CD4-positive, alpha-beta T cell treated with Interleukin-15 for 4 hours (primary cell): ENCODE measurements around the gene ARRB1.

Experiments
- DNase-seq: peaks from one replicate; pipeline ENCODE4 v3.0.0-alpha.2; 2020; ENCODE audit warnings: low spot score

Gene ARRB1

DNA sequence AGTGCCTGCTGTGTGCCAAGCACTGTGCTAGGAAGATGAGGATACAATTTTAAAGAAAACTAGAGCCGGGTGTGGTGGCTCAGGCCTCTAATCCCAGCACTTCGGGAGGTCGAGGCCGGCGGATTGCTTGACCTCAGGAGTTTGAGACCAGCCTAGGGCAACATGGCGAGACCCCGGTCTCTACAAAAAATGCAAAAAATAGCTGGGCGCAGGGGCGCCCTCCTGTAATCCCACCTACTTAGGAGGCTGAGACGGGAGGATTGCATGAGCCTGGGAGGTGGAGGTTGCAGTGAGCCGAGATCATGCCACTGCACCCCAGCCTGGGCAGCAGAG is 102.6 kb downstream of the ARRB1 start:
- DNase-seq, result no peak

- DNase-seq, result no peak
These were observed 104.7 kb downstream of the ARRB1 start for GRCh38 chr11:75246671-75247350.

DNA sequence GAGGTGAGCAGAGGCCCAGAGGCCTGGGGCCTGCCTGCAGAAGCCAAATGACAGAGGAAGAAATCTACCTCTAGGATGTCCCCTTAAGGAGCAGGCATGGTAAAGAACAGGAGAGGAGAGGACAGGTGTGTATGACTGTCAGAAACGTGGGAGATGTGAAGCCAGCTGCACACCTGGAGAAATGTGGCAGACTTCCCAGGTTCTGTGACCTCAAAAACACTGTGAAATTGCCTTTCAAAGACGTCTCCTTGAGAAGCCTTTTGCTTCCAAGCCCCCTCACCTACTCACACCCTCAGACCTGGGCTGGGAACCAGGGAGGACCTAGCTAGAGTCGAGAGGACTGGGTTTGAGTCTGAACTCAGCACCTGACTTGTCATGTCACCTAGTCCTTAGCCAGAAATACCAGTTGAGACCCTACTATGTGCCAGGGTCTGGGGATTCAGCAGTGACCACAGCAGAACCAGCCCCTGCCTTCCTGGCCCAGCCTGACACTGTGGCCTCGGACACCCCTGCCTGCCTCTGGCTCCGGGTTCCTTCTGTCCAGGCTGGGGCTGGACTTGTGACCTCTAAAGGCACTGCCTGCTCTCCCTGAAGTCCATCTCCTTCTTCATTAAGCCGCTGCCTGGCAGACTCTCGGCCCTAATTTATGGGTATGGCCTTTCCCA is 105.3 kb downstream of the ARRB1 start:
- no peak for DNase-seq

GRCh38 chr11:75245356-75246005 is 106.0 kb downstream of the ARRB1 start:
- no peak for DNase-seq

DNA sequence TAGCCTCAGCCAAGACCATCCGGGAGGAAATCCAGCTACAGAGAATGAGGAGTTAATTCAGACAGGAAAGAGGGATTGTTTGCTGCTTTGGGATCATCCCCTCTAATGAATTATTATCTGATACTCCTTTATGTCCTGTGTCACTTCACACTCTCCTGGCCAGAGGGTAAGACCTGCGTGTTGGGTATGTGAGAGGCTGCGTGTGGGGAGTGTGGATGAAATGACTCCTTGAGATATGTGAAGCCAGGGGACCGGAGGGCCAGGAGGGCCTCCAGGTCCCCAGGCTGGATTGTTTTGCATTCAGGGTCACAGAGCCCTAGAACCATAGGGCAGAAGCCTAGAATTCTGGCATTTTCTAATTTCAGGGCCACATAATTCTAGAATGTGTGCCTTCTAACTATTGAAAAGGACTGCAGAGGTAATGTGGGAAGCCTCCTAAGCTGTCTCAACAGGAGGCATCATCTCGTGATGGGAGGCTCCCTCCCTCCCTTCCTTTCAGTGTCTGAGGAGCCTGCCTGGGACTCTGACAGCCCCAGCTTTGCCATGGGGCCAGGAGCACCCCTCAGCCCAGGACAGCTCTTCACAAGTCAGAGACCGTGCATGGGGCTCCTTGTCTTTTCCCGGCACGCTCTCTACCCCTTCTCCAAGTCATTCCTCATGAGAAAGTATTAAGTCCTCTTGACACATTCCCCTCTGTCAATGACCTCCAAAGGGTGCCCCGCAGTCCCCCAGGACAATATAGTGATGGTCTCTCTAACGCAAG is 107.2 kb downstream of the ARRB1 start:
- DNase-seq, result no peak

DNA sequence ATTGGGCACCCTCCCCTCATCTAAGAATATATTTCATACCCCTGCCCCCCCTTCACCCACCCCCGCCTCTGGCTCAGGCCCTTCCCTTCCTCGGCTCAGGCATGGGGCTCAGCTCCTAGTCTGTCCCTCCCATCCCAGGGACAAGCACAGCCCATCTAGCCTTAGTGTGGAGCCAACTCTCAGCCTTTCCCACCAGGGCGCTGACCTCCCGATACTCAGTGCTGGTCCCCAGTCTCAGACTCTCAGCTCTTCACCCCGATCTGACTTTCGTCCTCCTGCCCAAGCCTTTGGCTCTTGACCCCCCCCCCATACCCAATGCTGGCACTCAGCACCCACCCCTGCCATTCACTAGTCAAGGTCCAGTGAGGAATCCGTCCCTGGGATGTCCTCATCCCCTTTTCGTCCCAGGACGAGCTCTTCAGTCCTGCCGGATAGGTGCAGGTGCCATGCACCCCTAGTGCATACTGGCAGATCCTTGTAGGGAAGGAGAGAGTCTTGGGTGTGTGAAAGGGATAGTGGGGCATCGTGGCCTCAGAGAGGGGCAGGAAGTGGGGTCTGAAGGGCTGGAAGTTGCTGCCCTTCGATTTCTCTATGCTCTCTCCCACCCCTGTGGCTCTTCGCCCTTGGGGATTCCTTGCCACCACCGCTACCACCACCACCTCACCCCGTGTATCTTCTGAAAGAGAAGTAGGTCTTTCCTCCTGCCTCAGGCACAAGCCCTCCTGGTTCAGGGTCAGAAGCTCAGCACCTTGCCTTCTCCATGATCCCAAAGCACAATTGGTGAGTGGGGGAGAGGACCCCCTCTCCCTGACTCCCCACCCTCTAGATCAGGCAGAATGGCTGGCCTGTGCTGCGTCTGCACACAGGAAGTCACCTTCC is 108.5 kb downstream of the ARRB1 start:
- no peak for DNase-seq

- DNase-seq, result no peak
These were observed 109.4 kb downstream of the ARRB1 start for GRCh38 chr11:75241906-75242644.

GRCh38 chr11:75241036-75241905 is 110.2 kb downstream of the ARRB1 start:
- peak; percentile 90 for DNase-seq

GRCh38 chr11:75240311-75241035 is 111.0 kb downstream of the ARRB1 start, which contains the start of gene TPBGL:
Gene TPBGL, plus strand, starts transcription at chr11:75240774. Its CDS starts 276 bp downstream, at chr11:75241050.
- DNase-seq, result no peak

- DNase-seq, result no peak
These were observed 111.8 kb downstream of the ARRB1 start for GRCh38 chr11:75239531-75240290.

GRCh38 chr11:75238595-75239440 is 112.6 kb downstream of the ARRB1 start:
- no peak for DNase-seq

DNA sequence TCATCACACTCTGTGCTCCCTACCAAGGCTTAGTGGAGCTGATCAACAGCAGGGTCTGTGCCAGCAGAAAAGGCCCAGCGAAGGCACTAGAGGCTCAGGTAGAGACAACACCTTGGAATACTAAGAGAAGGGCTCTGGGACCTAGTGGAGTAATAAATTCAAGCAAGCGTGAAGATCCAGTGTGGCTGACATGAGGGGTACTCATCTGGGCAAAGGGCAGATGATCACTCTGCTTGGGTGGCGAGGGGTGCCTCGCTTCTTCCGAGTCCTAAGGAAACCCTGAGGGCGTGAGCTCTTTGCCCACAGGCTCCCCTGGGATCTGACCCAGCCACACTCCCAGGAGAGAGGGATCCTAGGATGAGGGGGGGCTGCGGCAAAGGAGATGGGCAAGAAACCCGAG is 114.4 kb downstream of the ARRB1 start:
- DNase-seq, result no peak

- no peak for DNase-seq
These were observed 115.4 kb downstream of the ARRB1 start for GRCh38 chr11:75236062-75236461.

DNA sequence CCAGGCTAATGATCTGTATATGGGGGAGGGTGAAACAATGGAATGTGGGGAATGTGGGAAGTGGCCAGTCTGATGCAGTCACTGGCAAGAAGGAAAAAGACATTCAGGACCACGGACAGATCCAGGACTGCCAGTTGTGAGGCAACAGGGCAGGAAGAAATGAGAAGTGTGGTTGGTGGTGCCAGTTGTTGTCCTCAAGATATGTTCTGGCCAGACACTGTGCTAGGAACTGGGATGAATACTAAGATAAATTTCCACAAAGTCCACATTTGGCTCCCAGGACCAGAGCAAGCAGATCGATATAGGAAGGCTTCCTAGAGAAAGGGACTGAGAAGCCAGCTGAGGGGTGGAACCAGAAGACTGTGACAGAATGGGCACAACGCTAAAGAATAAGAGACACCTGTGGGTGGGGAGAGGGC is 117.7 kb downstream of the ARRB1 start:
- DNase-seq, result peak; percentile 4

GRCh38 chr11:75230621-75231020 is 120.8 kb downstream of the ARRB1 start:
- DNase-seq, result no peak

DNA sequence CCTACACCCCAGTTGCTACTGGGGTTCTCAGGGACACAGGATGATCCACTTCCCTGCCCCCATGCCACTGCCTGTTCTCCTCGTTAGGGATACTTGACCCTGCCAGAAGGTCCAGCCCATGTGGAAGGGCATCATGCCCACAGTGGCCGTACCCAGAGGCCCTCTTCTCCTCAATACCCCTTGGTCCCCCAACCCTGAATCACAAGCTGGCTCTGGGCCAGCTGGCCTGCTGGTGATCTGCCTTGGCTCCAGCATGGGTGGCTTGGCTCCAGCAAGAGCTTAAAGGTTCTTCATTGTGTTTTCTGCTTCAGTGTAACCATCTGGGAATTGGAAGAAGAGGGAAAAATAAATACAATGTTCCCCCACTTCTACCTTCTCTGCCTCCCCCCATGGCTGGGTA is 122.0 kb downstream of the ARRB1 start:
- no peak for DNase-seq

DNA sequence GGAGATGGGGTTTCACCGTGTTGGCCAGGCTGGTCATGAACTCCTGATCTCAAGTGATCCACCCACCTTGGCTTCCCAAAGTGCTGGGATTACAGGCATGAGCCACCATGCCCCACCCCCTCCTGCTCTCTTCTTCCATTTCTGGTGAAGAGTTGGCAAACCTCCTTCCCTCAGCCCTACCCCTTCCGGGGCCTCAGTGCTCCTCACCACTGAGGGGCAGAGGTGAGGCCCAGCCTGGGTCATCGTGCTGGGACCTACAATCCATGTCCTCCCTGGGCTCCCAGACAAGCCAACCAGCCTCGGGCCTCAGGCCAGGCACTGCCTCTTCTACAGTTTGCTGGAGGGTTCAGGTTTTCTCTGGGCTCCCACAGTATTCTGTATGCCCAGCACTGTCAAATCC is 125.7 kb downstream of the ARRB1 start:
- DNase-seq, result no peak
